Measurements from ENCODE around the gene DGKA. TPM values are rescaled to one million over a fixed set of nuclear protein-coding genes. Genes with fewer than 3 reads are reported as not detected.

The DGKA gene
- total and polyA plus RNA-seq, 2 of the 13 experiments (the other 11 are each of a cell fraction or from before 2014, with no cell fraction given) = 2.4 to 5.4 TPM

DNA sequence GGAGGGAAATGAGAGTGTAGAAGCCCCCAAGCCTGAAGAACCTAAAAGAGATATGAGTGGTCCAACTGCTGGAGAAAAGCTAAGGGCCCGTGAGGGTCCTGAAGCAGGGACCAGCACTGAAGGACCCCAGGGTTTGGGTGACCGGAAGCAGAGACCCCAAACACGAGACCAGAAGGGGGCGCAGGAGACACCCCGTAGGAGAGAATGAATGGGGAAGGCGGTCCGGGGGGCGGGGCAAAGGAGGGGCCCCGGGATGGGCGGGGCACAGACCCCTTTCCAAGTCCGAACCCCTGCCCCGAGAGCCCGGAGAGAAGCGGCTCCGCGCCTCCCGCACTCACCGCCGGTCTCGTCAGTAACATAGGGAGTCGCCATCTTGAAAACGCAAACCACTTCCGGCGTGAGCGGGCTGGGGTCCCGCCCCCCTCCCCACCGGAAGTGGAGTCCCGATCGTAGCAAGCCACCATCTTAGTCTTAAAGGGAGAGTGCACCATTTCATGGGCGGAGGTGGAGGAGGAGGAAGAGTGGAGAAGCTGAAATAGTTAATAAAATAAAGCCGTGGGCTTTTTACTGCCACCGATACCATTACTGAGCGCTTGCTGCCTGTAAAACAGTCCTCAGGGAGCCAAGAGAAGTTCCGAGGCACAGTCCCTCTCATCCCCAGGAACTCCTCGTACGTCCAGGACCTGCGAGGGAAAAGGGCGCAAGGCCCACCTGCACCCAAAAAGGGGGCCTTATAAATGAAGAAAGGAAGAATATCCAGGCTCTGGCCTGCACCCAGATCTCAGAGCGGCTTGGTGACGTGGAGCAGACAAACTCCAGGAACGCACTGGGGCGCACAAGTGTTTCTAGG lies 4.0 kb upstream of the DGKA start (continued):
- TF ChIP-seq PTBP1 (IDR thresholded peaks at IDR 0.05; ENCODE audit: low read depth, low read length, poor library complexity, severe bottlenecking) = no peak
- 0 out of 2 replicates have a peak, but pooled peaks have one; percentile 41 for TF ChIP-seq ZNF766 (CRISPR knock-in tag; IDR thresholded peaks at IDR 0.05; ENCODE audit: borderline replicate concordance)
- no peak for TF ChIP-seq POLR2AphosphoS2 (IDR thresholded peaks at IDR 0.05; ENCODE audit: low read depth, low read length)
- TF ChIP-seq, protein P1, sequence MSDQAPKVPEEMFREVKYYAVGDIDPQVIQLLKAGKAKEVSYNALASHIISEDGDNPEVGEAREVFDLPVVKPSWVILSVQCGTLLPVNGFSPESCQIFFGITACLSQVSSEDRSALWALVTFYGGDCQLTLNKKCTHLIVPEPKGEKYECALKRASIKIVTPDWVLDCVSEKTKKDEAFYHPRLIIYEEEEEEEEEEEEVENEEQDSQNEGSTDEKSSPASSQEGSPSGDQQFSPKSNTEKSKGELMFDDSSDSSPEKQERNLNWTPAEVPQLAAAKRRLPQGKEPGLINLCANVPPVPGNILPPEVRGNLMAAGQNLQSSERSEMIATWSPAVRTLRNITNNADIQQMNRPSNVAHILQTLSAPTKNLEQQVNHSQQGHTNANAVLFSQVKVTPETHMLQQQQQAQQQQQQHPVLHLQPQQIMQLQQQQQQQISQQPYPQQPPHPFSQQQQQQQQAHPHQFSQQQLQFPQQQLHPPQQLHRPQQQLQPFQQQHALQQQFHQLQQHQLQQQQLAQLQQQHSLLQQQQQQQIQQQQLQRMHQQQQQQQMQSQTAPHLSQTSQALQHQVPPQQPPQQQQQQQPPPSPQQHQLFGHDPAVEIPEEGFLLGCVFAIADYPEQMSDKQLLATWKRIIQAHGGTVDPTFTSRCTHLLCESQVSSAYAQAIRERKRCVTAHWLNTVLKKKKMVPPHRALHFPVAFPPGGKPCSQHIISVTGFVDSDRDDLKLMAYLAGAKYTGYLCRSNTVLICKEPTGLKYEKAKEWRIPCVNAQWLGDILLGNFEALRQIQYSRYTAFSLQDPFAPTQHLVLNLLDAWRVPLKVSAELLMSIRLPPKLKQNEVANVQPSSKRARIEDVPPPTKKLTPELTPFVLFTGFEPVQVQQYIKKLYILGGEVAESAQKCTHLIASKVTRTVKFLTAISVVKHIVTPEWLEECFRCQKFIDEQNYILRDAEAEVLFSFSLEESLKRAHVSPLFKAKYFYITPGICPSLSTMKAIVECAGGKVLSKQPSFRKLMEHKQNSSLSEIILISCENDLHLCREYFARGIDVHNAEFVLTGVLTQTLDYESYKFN (CRISPR knock-in tag; conservative IDR thresholded peaks at IDR 0.05) = no peak; the same call in 1 of the 2 replicates
- TF ChIP-seq GATAD2A (CRISPR knock-in tag; IDR thresholded peaks at IDR 0.05) = peak; percentile 61
- no peak for TF ChIP-seq RNF2 (conservative IDR thresholded peaks at IDR 0.05; ENCODE audit: low read depth)
- peak; percentile 19; the same call in 1 of the 2 replicates for TF ChIP-seq FOSL2 (CRISPR knock-in tag; IDR thresholded peaks at IDR 0.05)
- no peak for TF ChIP-seq ZNF816 (CRISPR knock-in tag; IDR thresholded peaks at IDR 0.05; ENCODE audit: borderline replicate concordance)
- no peak for TF ChIP-seq ZFP36 (IDR thresholded peaks at IDR 0.05; ENCODE audit: borderline replicate concordance, low read depth, low read length, partially characterized antibody)
- peak; percentile 11; the same call in 1 of the 2 replicates for TF ChIP-seq ZNF232 (CRISPR knock-in tag; IDR thresholded peaks at IDR 0.05; ENCODE audit: borderline replicate concordance)
- peak; percentile 86 for TF ChIP-seq THAP11 (CRISPR knock-in tag; IDR thresholded peaks at IDR 0.05)
- no peak for TF ChIP-seq ZNF768 (CRISPR knock-in tag; IDR thresholded peaks at IDR 0.05)
- no peak for TF ChIP-seq ZNF20 (CRISPR knock-in tag; IDR thresholded peaks at IDR 0.05)
- TF ChIP-seq, protein P2, sequence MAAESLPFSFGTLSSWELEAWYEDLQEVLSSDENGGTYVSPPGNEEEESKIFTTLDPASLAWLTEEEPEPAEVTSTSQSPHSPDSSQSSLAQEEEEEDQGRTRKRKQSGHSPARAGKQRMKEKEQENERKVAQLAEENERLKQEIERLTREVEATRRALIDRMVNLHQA (CRISPR knock-in tag; IDR thresholded peaks at IDR 0.05) = no peak
- peak; percentile 70; the same call in 1 of the 2 replicates for TF ChIP-seq NRL (CRISPR knock-in tag; IDR thresholded peaks at IDR 0.05; ENCODE audit: borderline replicate concordance)
- 0 out of 2 replicates have a peak, but pooled peaks have one; percentile 71 for TF ChIP-seq ZNF33A (CRISPR knock-in tag; IDR thresholded peaks at IDR 0.05; ENCODE audit: borderline replicate concordance)
- TF ChIP-seq ETV6 (CRISPR knock-in tag; conservative IDR thresholded peaks at IDR 0.05) = no peak
- TF ChIP-seq, protein P3, sequence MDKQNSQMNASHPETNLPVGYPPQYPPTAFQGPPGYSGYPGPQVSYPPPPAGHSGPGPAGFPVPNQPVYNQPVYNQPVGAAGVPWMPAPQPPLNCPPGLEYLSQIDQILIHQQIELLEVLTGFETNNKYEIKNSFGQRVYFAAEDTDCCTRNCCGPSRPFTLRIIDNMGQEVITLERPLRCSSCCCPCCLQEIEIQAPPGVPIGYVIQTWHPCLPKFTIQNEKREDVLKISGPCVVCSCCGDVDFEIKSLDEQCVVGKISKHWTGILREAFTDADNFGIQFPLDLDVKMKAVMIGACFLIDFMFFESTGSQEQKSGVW (CRISPR knock-in tag; IDR thresholded peaks at IDR 0.05; ENCODE audit: borderline replicate concordance) = no peak
- TF ChIP-seq, protein P4, sequence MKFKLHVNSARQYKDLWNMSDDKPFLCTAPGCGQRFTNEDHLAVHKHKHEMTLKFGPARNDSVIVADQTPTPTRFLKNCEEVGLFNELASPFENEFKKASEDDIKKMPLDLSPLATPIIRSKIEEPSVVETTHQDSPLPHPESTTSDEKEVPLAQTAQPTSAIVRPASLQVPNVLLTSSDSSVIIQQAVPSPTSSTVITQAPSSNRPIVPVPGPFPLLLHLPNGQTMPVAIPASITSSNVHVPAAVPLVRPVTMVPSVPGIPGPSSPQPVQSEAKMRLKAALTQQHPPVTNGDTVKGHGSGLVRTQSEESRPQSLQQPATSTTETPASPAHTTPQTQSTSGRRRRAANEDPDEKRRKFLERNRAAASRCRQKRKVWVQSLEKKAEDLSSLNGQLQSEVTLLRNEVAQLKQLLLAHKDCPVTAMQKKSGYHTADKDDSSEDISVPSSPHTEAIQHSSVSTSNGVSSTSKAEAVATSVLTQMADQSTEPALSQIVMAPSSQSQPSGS (CRISPR knock-in tag; IDR thresholded peaks at IDR 0.05) = no peak
- TF ChIP-seq, protein P5, sequence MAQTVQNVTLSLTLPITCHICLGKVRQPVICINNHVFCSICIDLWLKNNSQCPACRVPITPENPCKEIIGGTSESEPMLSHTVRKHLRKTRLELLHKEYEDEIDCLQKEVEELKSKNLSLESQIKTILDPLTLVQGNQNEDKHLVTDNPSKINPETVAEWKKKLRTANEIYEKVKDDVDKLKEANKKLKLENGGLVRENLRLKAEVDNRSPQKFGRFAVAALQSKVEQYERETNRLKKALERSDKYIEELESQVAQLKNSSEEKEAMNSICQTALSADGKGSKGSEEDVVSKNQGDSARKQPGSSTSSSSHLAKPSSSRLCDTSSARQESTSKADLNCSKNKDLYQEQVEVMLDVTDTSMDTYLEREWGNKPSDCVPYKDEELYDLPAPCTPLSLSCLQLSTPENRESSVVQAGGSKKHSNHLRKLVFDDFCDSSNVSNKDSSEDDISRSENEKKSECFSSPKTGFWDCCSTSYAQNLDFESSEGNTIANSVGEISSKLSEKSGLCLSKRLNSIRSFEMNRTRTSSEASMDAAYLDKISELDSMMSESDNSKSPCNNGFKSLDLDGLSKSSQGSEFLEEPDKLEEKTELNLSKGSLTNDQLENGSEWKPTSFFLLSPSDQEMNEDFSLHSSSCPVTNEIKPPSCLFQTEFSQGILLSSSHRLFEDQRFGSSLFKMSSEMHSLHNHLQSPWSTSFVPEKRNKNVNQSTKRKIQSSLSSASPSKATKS (CRISPR knock-in tag; IDR thresholded peaks at IDR 0.05) = no peak
